Stimulated activated memory B cell treated with anti-CD40 and anti-IgM and Interleukin-4, amounts not matched to agents 10 μg/mL and 1 μg/mL and 100 μg/mL, for 72 hours (primary cell): ENCODE measurements around the gene DNM3.
A peak's percentile ranks its signal among the peaks of the same experiment; 100 is the strongest.

Experiments used
- ATAC-seq: fragments of 150-1000 bp; cut with Tn5 transposase; 2 replicates; pipeline ENCODE4 v1.10.0; 2021
- H3K27ac Mint-ChIP-seq: one replicate; pipeline ENCODE4 v1.8.0; 2022; ENCODE audit warnings: mild to moderate bottlenecking, mixed read lengths
- H3K27me3 Mint-ChIP-seq: one replicate; pipeline ENCODE4 v1.8.0; 2022; ENCODE audit warnings: mixed read lengths
- H3K36me3 Mint-ChIP-seq: one replicate; pipeline ENCODE4 v1.8.0; 2022; ENCODE audit warnings: mixed read lengths
- H3K4me1 Mint-ChIP-seq: one replicate; pipeline ENCODE4 v1.8.0; 2022; ENCODE audit warnings: mixed read lengths
- H3K4me3 Mint-ChIP-seq: one replicate; pipeline ENCODE4 v1.8.0; 2022; ENCODE audit warnings: mild to moderate bottlenecking, moderate library complexity, mixed read lengths
- H3K9me3 Mint-ChIP-seq: one replicate; pipeline ENCODE4 v1.8.0; 2022; ENCODE audit warnings: mixed read lengths

DNM3 gene

GRCh38 chr1:172165403-172165802 is 324.1 kb downstream of the DNM3 start:
- Mint-ChIP-seq H3K4me3 (no peak overlapping the region), H3K36me3 (no peaks in the 10 kb centered on the region), H3K9me3 (no peaks in the 10 kb centered on the region), H3K27me3 (no peaks in the 10 kb centered on the region), H3K27ac (no peak overlapping the region), H3K4me1 (peaks cover 15% of the 10 kb centered on the region)
- no peak for ATAC-seq

- Mint-ChIP-seq H3K27ac (no peak overlapping the region), H3K9me3 (no peaks in the 10 kb centered on the region), H3K4me3 (no peak overlapping the region), H3K36me3 (no peaks in the 10 kb centered on the region), H3K27me3 (no peaks in the 10 kb centered on the region), H3K4me1 (peaks cover 15% of the 10 kb centered on the region)
- no peak for ATAC-seq
Observed at GRCh38 chr1:172167796-172168596, 326.7 kb downstream of the DNM3 start.

- Mint-ChIP-seq H3K27ac (no peak overlapping the region), H3K36me3 (no peaks in the 10 kb centered on the region), H3K9me3 (no peaks in the 10 kb centered on the region), H3K4me1 (peaks cover 12% of the 10 kb centered on the region), H3K4me3 (no peak overlapping the region), H3K27me3 (no peaks in the 10 kb centered on the region)
- no peak for ATAC-seq
Observed at GRCh38 chr1:172168597-172168872, 327.2 kb downstream of the DNM3 start.

- Mint-ChIP-seq H3K36me3 (no peaks in the 10 kb centered on the region), H3K4me1 (peaks cover under 1% of the 10 kb centered on the region)
Observed at GRCh38 chr1:172169836-172170235, 328.5 kb downstream of the DNM3 start.

GRCh38 chr1:172172352-172172831 is 331.1 kb downstream of the DNM3 start:
- peaks cover 6% of the 10 kb centered on the region for H3K4me1 Mint-ChIP-seq
- ATAC-seq, result no peak
- no peaks in the 10 kb centered on the region for H3K9me3 Mint-ChIP-seq
- no peak overlapping the region for H3K4me3 Mint-ChIP-seq
- no peaks in the 10 kb centered on the region for H3K27me3 Mint-ChIP-seq
- H3K36me3 Mint-ChIP-seq, result peaks cover 5% of the 10 kb centered on the region
- no peak overlapping the region for H3K27ac Mint-ChIP-seq

More at GRCh38 chr1:172169836-172170235, 328.5 kb downstream of the DNM3 start:
- H3K9me3 Mint-ChIP-seq, result no peaks in the 10 kb centered on the region
- no peak for ATAC-seq
- no peak overlapping the region for H3K4me3 Mint-ChIP-seq
- H3K27me3 Mint-ChIP-seq, result no peaks in the 10 kb centered on the region
- H3K27ac Mint-ChIP-seq, result no peak overlapping the region

GRCh38 chr1:172176206-172176605 is 334.9 kb downstream of the DNM3 start:
- peaks cover 20% of the 10 kb centered on the region for H3K4me1 Mint-ChIP-seq
- H3K36me3 Mint-ChIP-seq, result peaks cover 5% of the 10 kb centered on the region
- H3K27ac Mint-ChIP-seq, result no peak overlapping the region
- H3K4me3 Mint-ChIP-seq, result no peak overlapping the region
- no peak for ATAC-seq
- peaks cover 2% of the 10 kb centered on the region for H3K9me3 Mint-ChIP-seq
- no peaks in the 10 kb centered on the region for H3K27me3 Mint-ChIP-seq

- H3K9me3 Mint-ChIP-seq, result peaks cover 2% of the 10 kb centered on the region
- H3K27ac Mint-ChIP-seq, result peak overlapping the region; percentile 44
- no peaks in the 10 kb centered on the region for H3K27me3 Mint-ChIP-seq
- peaks cover 5% of the 10 kb centered on the region for H3K36me3 Mint-ChIP-seq
- H3K4me3 Mint-ChIP-seq, result no peak overlapping the region
- no peak for ATAC-seq
- peaks cover 36% of the 10 kb centered on the region for H3K4me1 Mint-ChIP-seq
Observed at GRCh38 chr1:172177849-172178248, 336.6 kb downstream of the DNM3 start.

DNA sequence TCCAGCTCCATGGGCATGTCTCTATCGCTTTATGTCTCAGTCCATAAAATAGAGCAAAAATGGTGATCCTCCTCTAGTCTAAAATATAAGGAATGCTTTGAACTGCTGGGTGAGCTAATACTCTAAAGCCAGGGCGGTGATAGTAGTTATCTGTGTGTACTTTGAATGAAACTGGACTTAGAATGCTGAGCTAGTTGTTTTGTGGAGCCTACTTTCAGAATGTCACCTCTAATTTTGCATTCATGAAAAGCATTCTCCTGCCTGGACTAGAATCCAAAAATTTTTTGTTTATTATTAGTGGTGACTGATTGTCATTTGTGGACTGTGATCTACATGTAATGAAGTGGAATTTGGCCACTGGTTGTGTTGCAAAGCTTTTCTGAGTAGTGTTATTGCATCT is 337.6 kb downstream of the DNM3 start:
- Mint-ChIP-seq H3K9me3 (peaks cover 2% of the 10 kb centered on the region), H3K36me3 (peaks cover 5% of the 10 kb centered on the region), H3K4me3 (no peak overlapping the region), H3K4me1 (peaks cover 40% of the 10 kb centered on the region), H3K27me3 (no peaks in the 10 kb centered on the region), H3K27ac (peak overlapping the region; percentile 44)
- ATAC-seq, result no peak

DNA sequence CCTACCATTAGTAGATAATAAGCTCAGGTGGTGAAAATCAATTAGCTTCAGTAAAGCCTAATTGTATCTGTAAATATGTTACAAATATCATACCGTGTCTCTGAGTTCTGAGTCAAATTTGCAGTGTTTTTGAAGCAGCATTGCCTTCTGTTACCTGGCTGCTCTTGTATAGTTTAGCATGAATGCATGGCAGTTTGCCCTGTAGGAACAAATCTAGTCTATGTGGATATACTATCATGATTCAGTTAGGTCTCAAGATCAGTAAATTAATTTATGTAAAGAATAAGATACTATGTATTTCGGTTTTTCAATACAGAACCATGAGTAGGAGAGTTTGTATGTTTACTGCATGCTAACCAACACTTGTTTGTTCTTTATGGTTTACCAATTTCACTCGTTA is 338.6 kb downstream of the DNM3 start:
- H3K27ac Mint-ChIP-seq, result peak overlapping the region; percentile 99
- peaks cover 5% of the 10 kb centered on the region for H3K36me3 Mint-ChIP-seq
- H3K9me3 Mint-ChIP-seq, result peaks cover 2% of the 10 kb centered on the region
- peaks cover 50% of the 10 kb centered on the region for H3K4me1 Mint-ChIP-seq
- H3K4me3 Mint-ChIP-seq, result no peak overlapping the region
- no peak for ATAC-seq
- H3K27me3 Mint-ChIP-seq, result no peaks in the 10 kb centered on the region

DNA sequence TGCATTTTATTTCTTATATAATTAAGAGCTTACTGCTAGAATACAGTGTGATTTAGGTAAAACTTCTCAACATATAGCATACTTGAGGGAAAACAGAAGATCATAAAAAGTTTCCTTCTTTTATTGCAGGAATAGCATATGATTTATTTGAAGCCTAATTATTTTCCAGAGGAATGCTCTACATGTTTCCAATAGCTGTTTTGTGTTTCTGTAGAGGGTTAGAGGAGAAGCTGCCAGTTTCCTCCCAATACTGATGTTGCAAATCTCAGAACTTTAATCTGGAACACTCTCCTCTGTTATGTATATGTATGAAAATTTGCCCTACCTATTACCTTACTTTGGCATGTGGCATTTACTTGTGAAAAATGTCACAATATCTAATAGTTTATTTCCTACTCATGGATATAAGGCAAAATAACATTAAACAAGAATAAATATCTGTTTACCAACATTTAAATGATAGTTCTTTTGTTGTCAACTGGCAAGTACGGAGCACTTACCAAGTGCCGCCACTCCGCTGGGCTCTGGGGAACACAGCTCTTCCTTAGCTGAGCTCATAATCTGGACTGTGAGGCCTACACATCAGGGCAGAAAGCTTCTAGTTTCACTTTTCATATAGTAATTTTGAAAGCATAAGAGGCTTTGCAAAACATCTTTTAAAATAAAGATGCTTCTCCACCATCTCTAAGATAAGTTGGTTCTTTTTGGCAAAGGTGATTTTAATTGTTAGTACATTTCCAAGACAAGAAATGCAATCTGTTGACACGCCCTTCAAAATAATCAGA is 339.4 kb downstream of the DNM3 start:
- peaks cover 5% of the 10 kb centered on the region for H3K36me3 Mint-ChIP-seq
- peaks cover 57% of the 10 kb centered on the region for H3K4me1 Mint-ChIP-seq
- H3K9me3 Mint-ChIP-seq, result peaks cover 2% of the 10 kb centered on the region
- ATAC-seq, result peak; percentile 86
- peak overlapping the region; percentile 80 for H3K4me3 Mint-ChIP-seq
- H3K27me3 Mint-ChIP-seq, result no peaks in the 10 kb centered on the region
- peak overlapping the region; percentile 99 for H3K27ac Mint-ChIP-seq

DNA sequence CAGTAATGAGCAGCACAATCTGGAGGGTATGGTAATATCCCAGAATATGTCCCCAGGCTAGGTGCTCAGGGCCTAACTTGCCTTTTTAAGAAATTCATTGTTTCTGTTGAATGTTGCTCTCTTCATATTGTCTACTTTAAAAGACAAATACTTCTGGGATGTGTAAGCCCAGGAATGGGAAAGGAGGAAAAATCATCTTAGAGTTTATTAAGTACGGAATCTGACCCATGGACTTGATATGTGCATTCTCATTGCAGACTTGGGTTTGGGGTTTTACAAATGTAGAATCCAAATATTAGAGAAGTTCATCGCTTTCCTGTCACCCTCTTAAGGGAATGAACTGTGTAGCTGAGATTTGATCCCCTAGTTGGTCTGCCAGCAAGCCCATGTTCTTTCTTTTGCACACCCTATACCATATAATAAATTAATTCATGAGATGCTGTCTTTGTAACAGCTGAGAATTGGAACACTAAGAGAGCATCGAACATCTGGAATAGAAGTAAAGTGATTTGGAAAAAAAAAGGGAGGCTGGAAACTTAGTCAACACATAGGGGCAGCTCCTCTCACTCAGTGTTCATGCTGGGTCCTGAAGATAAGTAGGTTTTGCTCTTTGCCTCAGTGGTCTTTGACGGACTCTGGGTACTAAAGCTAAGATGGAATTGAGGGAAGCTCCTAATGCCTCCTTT is 343.4 kb downstream of the DNM3 start:
- H3K27ac Mint-ChIP-seq, result peak overlapping the region; percentile 94
- no peak for ATAC-seq
- peaks cover 82% of the 10 kb centered on the region for H3K4me1 Mint-ChIP-seq
- no peaks in the 10 kb centered on the region for H3K27me3 Mint-ChIP-seq
- no peak overlapping the region for H3K4me3 Mint-ChIP-seq
- peaks cover 4% of the 10 kb centered on the region for H3K36me3 Mint-ChIP-seq
- no peaks in the 10 kb centered on the region for H3K9me3 Mint-ChIP-seq

DNA sequence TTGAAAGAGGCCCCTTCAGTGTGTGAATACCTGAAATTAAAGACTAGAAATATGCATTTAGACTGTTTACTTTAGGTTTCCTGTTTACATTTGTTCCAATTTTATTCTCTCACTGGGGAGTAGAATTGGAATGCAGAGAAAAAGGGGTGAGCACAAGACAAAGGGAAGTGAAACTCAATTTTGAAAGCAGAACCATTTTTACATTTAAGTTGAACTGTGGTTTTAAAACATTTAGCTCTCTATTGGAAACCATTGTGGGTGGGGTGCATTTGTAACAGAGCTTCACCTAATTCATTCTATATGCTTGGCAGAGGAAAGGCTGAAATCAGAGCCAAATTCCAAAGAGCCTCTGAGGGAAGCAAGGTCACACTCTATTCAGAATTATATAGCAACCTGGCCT is 343.9 kb downstream of the DNM3 start:
- peak; percentile 64 for ATAC-seq
- Mint-ChIP-seq H3K36me3 (peaks cover 9% of the 10 kb centered on the region), H3K4me3 (no peak overlapping the region), H3K9me3 (peaks cover 3% of the 10 kb centered on the region), H3K27me3 (no peaks in the 10 kb centered on the region), H3K4me1 (peaks cover 87% of the 10 kb centered on the region), H3K27ac (peak overlapping the region; percentile 94)

DNA sequence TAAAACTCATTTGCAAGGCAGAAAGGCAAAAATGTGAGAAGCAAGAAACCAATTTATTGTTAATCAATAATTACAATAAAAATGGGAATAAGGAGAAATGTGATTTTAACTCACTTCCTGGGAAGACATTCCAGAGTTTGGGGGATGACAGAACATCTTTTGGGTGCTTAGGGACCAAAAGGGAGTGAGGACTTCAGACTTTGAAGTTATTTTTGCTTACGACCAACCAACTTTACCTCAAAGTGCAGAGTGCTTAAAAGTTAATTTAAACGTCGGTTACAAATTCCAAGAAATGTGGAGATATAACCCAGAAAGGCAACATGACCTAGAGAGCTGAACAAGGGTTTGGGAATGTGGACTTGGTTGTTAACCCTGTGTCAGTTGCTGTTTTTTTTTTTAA is 344.7 kb downstream of the DNM3 start:
- peak overlapping the region; percentile 94 for H3K27ac Mint-ChIP-seq
- H3K27me3 Mint-ChIP-seq, result no peaks in the 10 kb centered on the region
- peaks cover 82% of the 10 kb centered on the region for H3K4me1 Mint-ChIP-seq
- ATAC-seq, result no peak
- H3K4me3 Mint-ChIP-seq, result no peak overlapping the region
- peaks cover 11% of the 10 kb centered on the region for H3K36me3 Mint-ChIP-seq
- H3K9me3 Mint-ChIP-seq, result peaks cover 3% of the 10 kb centered on the region

DNA sequence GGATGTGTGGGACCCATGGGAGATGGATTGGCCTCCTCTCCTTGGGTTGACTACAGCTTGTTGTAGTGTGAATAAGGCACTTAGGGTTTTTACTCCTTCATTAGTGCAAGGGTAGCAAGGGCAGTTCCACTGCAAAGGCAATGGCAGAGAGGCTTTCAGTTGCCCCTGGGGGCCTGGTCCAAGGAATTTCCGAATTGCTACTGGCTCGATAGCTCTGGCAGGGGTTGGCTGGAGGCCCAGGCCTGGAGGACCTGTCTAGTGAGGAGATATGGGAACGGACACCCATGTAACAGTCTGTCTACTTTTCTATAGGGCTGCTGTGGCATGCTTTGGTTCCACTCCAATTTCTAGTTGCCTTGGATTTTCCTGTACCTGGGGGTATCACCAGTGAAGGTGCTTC is 360.3 kb downstream of the DNM3 start:
- no peak overlapping the region for H3K27ac Mint-ChIP-seq
- H3K9me3 Mint-ChIP-seq, result peaks cover 17% of the 10 kb centered on the region
- H3K4me1 Mint-ChIP-seq, result peaks cover 16% of the 10 kb centered on the region
- H3K4me3 Mint-ChIP-seq, result no peak overlapping the region
- H3K27me3 Mint-ChIP-seq, result no peaks in the 10 kb centered on the region
- H3K36me3 Mint-ChIP-seq, result peaks cover 18% of the 10 kb centered on the region
- no peak for ATAC-seq

DNA sequence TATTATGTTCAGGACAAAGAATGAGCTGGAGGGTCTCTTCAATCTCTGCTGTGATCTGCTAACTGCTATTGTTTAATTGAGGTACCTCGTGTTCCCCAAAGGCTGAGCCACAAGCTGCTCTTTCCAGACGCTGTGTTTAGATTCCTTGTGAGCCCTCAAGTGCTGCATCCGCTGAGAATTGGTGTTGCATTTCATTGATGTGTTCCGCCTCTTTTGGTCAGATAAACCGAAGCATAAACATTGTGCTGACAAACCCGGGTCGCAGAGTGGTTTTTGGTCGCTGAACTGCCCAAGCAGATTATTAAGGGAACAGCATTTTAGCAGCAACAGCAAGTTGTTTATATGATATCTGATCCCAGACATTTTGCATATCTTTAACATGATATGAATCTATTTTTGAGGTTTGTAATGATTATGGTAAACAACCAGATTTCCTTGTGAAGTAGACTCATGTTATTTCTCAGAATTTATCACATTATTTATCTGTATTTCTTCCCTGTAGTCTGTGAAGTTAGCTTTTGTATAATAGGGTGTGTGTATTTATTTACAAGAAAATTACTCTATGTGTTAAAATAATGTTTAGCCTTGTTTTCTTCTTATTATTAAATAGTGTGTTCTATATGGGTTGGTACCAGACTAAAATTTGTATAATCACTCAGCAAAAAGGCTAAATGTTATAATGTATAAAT is 362.0 kb downstream of the DNM3 start:
- Mint-ChIP-seq H3K4me1 (peaks cover 16% of the 10 kb centered on the region), H3K36me3 (peaks cover 16% of the 10 kb centered on the region), H3K27ac (no peak overlapping the region), H3K27me3 (no peaks in the 10 kb centered on the region), H3K4me3 (no peak overlapping the region), H3K9me3 (peaks cover 12% of the 10 kb centered on the region)
- ATAC-seq, result no peak
